COR-L47 (cell line): Measurements from ENCODE around the gene TNFAIP8L1.
"Not testable (repeated sequence)": the region's sequence is repeated elsewhere in the genome, so short reads cannot be mapped to it uniquely, and the experiment has no call there.

Source experiments
- DNase-seq: peaks from one replicate; lab custom pipeline; 2025; lab: John Stamatoyannopoulos, UW

Gene TNFAIP8L1

DNA sequence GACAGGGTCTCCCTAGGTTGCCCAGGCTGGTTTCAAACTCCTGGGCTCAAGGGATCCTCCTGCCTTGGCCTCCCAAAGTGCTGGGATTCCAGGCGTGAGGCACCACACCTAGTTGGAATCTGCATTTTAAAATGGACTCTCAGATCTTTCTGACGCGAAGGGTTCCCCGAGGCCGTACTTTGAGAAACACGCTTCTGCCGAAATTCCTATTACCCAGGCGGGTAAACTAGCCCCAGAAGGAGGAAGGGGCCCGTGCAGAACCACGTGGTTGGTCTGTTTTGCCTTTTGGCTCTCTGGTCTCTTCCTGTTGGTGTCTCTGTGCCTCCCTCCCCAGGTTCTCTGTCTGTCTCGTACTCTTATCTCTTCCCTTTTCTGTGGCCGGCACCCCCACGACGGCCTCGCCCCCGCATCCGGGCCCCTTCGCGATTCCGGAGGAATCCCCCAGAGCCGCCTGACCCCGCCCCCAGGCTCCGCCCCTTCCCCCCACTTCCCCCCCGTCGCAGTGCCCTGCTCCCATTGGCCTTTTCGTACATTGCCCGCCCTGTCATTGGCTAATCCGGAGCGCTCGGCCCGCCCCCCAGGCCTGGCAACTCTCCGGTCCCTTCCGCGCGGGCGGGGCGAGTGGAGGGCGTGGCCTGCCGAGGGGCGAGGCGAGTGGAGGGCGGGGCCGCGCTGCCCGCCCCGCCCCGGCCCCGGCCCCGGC is at the start of gene TNFAIP8L1:
TSS of gene TNFAIP8L1 (plus strand) at position 689 of the 703 bp plus-strand sequence. CDS start 12,354 bp downstream, outside the sequence.
- peak; percentile 80 for DNase-seq

DNA sequence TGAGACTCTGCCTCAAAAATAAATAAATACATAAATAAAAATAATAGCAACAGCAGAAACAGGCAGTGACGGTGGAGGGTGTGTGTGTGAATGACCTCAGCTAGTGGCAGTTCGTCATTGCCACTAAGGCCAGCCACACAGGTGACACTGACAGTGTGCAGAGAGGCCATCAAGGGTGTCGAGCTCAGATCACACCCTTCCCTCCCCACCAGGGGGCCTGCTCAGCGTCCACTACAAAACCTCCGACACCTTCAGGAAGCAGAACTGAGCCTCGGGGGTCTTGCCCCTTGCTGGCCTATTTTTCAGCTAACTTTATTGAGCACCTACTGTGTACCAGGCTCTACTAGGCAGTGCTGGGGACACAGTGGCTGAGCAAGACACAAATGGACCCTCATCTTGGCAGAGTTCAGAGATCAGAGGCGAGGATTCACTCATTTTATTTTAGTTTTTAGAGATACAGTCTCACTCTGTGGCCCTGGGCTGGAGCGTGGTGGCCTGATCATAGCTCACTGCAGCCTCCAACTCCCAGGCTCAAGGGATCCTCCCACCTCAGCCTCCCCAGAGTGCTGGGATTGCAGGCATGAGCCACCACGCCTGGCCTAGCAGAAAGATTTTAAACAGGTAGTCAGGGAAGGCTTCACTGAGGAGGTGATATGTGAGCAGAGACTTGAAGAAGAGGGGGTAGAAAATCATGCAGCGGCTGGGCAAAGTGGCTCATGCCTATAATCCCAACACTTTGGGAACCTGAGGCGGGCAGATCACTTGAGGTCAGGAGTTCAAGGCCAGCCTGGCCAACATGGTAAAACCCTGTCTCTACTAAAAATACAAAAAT is 49.5 kb upstream of the TNFAIP8L1 start:
- no peak for DNase-seq

DNA sequence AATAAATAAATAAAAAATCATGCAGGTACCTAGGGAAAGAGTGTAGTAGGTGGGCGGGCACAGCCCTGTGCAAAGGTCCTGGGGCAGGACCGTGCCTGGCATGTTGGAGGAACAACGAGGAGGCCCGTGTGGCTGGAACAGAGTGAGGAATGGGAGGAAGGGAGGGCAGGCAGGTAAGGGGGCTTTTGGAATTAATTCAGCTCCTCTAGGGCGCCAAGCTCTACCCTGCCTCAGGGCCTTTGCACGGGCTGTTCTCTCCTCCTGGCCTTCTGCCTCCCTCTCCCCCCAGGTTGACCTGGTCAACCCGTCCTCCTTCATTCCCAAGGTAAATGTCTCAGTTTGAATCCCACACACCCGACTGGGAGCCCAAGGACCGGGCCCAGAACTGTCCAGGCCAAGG is 48.8 kb upstream of the TNFAIP8L1 start:
- no peak for DNase-seq

DNA sequence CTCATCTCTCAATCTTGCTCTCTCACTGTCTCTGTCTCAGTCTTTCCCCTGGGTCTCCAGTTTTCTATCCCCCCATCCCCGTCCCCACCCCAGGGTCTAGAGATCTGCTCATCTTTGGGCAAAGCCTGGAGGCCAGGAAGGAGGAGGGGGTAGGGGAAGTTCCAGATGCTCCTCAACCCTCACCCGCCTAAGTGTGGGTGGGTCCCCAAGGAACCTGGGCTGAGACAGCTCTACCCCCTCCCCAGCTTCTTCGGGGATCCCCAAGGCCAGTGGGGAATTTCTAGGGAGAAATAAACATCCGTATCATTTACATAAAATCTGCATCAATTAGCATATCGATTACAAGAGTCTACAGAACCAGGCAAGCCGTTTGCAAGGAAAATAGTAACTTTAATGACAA is 48.0 kb upstream of the TNFAIP8L1 start:
- no peak for DNase-seq

DNA sequence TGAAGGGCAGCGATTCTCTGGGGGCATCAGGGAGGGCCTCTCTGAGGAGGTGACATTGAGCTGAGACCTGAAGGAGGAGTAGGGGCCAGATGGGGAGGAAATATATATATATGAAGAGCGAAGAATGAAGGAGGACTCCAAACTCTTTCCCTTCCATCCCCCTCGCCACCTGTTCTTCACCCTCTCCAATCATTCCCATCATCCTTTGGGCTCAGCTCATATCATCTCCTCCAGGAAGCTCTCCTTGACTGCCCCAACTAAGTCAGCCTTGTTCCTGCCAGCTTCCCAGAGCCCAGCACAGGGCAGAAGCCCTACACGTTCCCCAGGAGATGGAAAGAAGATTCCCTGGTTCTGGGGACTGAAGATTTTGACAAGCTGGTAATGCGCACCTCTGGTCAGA is 46.9 kb upstream of the TNFAIP8L1 start:
- no peak for DNase-seq

DNA sequence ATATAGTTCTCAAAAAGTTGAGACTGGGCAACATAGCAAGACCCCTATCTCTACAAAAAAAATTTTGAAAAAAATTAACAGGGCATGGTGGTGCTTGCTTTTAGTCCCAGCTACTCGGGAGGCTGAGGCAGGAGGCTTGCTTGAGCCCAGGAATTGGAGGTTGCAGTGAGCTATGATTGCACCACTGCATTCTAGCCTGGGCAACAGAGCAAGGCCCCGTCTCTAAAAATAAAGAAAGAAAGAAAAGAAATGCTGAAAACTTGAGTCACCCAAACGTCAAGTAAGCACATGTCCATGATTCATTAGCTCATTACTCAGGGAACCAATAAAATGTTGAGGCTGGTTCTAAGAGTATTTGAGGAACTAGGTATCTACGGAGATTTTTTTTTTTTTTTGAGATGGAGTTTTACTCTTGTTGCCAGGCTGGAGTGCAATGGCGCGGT is 45.9 kb upstream of the TNFAIP8L1 start:
- no peak for DNase-seq

DNA sequence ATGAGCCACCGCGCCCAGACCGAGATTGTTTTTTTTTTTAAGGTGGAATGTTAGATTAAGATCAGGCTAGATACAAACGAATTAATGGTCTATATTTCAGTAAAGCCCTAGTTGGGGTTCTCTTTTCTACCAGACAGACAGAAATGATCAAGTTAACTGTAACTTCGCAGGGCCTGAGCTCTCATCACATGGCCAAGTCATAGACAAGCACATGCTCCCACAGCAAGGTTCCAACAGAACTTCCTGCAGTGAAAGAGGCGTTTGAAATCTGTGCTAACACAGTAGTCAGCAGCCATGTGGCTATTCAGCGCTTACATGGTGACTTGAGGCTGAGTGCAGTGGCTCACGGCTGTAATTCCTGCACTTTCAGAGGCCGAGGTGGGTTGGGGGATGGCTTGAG is 45.1 kb upstream of the TNFAIP8L1 start:
- DNase-seq: no peak

DNA sequence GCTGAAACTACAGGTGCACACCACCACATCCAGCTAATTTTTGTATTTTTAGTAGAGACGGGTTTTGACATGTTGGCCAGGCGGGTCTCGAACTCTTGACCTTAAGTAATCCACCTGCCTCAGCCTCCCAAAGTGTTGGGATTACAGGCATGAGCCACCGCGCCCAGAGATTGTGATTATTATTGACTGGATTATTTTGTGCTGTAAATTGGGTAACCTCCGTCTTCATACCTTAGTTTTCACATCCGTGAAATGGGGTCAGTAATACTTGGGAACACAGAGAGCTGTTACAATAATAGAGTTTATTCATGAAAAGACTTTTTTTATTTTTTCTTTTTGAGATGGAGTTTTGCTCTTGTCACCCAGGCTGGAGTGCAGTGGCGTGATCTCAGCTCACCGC is 44.2 kb upstream of the TNFAIP8L1 start:
- DNase-seq: not testable (repeated sequence)

DNA sequence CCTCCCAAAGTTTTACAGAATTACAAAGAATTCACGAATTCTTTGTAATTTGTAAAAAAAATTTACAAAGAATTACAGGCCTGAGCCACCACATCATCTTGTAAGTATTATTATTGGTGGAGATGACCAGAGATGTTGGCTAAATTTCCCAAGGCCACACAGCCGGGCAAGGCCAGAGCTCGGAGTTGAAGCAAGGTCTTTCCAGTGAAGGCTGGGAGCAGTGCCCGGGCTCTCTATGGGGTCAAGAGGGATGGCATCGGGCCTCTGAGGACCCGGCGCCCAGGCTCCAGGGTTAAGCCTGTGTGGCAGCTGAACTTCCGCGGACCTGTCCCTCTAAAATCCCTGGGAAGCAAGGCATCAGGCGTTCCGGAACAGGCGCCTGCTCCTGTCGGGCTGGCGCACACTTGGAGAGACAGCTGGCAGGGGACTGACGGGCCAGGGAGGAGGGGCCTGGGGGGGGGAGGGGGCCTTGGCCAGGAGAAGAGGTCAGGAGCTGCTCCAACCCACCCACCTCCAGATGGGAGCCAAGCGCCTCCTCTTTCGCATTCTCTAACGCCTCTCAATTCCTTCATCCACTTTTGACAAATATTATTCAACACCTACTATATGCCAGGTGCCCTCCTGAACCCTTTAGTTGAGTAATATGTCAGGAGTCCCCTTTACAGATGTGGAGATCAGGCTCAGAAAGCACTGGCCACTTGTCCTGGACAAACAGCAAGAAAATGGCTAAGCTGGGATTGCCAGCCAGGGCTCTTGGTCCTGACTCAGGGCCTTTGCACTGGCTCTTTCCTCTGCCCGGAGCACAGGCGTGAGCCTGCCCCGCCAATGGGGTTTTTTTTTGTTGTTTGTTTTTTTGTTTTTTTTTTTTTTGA is 43.0 kb upstream of the TNFAIP8L1 start:
- no peak for DNase-seq

DNA sequence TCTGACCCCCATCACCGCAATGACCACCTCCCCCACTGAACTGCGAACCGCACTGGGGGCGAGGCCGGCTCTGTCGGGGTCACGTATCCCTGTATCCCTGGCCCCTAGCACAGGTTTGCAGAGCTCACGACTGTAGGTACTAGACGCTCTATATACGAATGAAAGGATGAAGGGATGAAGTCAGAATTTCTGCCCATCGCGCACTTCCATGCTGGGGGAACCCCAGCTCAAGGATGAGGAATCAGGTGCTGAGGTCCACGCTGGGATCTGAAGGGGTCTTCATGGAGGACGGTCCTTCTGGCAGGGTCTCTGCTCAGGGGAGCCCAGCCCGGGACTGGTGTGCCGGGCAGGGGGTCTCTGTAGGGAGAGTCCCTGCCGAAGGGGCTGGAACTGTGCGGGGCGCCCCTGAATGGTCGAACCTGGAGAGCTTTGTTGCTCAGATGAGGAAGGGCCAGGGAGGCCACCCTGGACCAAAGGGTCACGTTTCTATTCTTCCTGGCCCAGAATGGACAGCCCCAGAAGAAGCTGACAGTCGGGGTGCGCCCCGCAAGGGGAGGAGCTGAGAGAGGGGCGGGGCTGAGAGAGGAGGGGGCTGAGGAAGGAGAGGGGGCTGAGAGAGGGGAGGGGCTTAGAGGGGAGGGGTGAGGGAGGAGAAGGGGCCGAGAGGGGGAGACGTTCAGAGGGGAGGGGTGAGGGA is 41.9 kb upstream of the TNFAIP8L1 start:
- no peak for DNase-seq

DNA sequence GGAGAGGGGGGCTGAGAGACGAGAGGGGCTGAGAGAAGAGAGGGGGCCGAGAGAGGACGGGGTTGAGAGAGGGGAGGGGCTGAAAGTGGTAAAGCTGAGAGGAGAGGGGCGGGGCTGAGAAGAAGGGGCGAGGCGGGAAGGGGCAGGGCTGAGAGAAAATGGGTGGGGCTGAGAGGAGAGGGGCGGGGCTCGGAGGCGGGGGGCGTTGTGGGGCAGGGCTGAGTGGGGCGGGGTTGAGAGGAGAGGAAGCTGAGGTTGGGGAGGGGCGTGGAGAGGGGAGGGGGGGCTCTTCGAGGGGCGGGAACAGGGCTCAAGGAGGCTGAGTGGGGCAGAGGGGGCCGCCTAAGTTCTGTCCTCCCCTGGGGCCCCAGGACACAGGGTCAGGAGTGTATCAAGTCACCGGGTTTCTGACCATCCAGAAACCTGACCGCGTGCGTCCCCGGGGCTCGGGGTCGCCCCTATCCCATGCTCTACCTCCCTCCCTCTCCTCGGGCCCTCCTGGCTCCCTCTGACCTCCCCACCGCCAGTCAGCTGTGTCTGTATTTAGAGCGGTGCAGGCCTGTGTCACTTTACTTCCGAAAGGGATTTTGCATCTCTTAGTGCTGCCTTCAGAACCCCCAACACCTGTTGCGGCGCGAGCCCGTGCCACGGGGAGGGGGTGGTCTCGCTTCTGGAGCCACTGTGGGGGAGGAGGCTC is 41.2 kb upstream of the TNFAIP8L1 start:
- DNase-seq: no peak

DNA sequence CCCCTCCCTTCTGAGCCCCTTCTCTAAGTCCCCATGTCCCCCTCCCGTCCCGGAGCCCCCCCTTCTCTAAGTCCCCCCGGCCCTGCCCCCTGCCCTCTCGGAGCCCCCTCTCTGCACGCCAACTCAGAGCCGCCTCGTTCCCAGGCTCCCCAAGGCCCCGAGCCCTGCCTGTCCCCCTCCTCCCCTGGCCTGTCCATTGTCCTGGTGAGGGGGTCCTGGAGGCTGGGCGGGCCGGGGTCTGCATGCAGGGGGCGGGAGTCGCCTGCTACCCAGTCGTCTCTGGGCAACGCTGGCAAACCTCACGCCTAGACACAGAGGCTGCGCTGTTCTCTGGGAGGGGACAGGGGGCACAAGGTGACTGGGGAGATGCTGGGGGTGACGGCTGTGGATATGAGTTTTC is 40.6 kb upstream of the TNFAIP8L1 start:
- DNase-seq: no peak

DNA sequence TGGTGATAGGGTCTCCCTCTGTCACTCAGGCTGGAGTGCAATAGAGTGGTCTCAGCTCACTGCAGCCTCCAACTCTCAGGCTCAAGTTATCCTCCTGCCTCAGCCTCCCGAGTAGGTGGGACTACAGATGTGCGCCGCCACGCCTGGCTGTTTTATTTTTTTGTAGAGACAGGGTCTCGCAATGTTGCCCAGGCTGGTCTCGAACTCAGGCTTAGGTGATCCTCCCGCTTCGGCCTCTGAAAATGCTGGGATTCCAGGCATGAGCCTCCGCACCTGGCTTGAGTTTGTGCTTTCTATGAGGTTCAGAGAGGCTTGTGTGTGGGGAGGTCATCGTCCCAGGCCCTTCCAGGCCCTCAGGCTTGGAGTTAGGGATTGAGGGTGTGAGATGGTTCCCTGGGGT is 39.2 kb upstream of the TNFAIP8L1 start:
- DNase-seq: no peak

DNA sequence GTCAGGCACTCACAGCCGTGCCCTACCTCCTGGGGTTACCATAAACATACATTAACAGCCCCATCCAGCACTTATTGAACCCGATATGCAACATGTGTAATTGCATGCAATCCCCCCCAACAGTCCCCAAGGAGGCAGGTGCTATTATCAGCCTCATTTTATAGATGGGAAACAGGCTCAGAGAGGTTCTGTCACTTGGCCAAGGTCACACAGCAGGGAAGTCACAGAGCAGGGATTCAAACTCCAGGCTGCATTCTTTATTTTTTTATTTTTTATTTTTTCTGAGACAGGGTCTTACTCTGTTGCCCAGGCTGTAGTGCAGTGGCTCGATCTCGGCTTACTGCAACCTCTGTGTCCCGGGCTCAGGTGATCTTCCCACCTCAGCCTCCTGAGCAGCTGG is 38.4 kb upstream of the TNFAIP8L1 start:
- no peak for DNase-seq

DNA sequence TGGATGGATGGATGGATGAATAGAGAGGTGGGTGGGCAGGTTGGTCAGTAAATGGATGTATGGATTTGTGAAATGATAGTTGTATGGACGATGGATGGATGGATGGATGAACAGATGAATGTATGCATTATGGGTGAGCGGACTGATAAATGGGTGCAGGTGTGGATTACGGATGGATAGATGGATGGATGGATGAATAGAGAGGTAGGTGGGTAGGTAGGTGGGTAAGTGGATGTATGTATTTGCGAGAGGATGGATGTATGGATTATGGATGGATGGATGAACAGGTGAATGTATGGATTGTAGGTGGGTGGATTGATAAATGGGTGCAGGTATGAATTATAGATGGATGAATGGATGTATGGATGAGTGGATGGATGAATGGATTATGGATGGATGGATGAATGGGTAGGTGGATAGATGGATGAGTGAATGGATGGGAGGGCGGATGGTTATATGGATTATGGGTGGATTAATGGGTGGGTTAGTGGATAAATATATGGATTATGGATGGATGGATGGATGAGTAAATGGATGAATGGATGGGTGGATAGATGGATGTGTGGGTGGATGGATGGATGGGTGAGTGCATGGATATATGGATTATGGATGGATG is 37.0 kb upstream of the TNFAIP8L1 start:
- no peak for DNase-seq

DNA sequence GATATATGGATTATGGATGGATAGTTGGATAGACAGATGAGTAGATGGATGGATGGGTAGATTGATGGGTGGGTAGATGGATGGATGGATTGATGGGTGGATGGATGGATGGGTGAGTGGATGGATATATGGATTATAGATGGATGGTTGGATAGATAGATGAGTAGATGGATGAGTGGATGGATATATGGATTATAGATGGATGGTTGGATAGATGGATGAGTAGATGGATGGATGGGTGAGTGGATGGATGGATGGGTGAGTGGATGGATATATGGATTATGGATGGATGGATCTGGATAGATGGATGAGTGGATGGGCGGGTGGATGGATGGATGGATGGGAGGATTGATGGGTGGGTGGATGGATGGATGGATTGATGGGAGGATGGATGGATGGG is 36.4 kb upstream of the TNFAIP8L1 start:
- DNase-seq: no peak

DNA sequence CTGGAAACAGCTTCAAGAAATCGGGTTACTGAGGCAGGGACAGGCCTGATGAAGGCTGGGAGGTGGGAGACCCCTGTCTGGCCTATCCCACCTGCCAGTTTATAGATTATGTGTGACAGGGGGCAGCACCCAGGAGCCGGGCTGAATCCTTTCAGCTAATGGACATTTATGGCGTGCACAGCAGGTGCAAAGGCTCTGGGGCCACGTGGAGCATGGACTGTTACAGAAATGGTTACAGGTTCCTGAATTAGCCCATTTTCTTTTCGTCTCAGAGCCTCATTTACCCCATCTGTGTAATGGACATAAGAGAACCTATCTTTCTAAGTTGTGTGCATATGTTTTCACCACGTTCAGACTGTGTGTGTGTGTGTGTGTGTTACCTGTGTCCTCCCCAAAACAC is 34.4 kb upstream of the TNFAIP8L1 start:
- no peak for DNase-seq

DNA sequence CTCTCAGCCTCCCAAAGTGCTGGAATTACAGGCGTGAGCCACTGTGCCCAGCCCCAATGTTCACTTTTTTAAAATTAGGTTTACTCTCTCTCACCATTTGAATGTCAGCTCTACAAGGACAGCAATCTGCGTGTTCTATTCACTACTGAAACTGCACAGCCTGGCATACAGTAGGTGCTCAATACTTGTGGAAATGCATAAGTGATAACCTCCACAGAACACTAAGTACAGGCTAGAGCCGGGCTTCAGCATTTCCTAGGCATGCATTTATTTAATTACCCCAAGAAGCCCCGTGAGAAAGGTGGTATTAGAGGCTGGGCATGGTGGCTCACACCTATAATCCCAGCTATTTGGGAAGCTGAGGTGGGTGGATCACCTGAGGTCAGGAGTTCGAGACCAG is 33.1 kb upstream of the TNFAIP8L1 start:
- no peak for DNase-seq

DNA sequence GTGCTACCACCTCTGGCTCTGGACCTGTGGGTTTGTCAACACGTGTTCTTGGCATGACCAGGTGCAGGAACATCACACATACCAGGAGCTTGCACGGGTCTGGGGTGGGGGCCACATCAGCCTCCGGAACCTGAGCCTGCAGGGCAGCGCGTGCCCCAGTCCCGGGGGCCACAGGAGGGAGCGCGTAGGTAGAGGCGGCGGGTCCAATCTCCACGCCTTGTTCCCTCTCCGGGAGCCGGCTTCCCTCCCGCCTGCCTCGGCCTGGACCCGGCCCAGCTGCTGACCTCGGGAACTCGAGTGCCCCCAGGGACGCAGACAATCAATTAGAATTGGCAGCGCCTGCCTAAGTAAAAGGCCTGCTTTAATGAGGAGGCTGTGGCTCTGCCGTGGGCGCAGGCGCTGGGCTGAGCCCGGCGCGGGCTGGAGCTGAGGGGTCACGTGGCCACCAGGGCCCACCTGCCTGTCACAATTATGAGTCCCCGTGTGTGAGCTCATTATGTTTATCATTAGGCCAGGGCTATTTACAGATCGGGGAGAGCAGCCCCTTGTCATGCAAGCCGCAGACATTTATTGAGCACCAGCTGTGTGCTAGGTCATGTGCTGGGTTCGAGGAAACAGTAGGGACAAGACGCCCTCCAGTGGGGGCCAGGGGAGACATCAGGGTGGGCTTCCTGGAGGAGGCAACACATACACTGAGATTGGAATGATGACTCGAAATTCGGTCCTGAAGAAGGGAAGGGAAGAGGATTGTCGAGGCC is 32.2 kb upstream of the TNFAIP8L1 start:
- peak; percentile 75 for DNase-seq
